Mesothelial cell of epicardium (in vitro differentiated cells): ENCODE results near the gene FXN. TPM values are rescaled to one million over a fixed set of nuclear protein-coding genes. Genes with fewer than 3 reads are reported as not detected.

ENCODE experiments used
- DNase-seq, 2 experiments: peaks; one replicate each; pipeline ENCODE4 v3.0.0; 2021; ENCODE audit warnings: low spot score in 2 of 2; ENCODE audit not compliant: unreplicated experiment in 2 of 2
- H3K27ac Mint-ChIP-seq: 2 replicates; pipeline ENCODE4 v1.8.0; 2021; ENCODE audit warnings: mixed read lengths
- H3K27me3 Mint-ChIP-seq: 2 replicates; pipeline ENCODE4 v1.8.0; 2021; ENCODE audit warnings: low read depth, mixed read lengths
- H3K36me3 Mint-ChIP-seq: 2 replicates; pipeline ENCODE4 v1.8.0; 2021; ENCODE audit warnings: mixed read lengths
- H3K4me1 Mint-ChIP-seq: 2 replicates; pipeline ENCODE4 v1.8.0; 2021; ENCODE audit warnings: mixed read lengths
- H3K4me3 Mint-ChIP-seq: 2 replicates; pipeline ENCODE4 v1.8.0; 2021; ENCODE audit warnings: mild to moderate bottlenecking, moderate library complexity, mixed read lengths
- H3K9me3 Mint-ChIP-seq: 2 replicates; pipeline ENCODE4 v1.8.0; 2021; ENCODE audit warnings: mixed read lengths
- CTCF ChIP-seq: fragments of 200-600 bp; sonication (generic); IDR thresholded peaks from one replicate; pipeline ENCODE4 v1.5.0; 2021; ENCODE audit warnings: antibody characterized with exemption; ENCODE audit not compliant: unreplicated experiment
- total RNA-seq: library from RNA; stranded (reverse); gene quantifications from 3 replicates; pipeline ENCODE4 v1.2.1, GENCODE V29; 2021

Gene FXN
- total RNA-seq, 1 donor from 2014 or later: 20.8 TPM

GRCh38 chr9:69132361-69132760, 96.8 kb downstream of the FXN start:
- no peaks in the 10 kb centered on the region for H3K9me3 Mint-ChIP-seq
- TF ChIP-seq CTCF: no peak
- peaks cover 35% of the 10 kb centered on the region for H3K4me1 Mint-ChIP-seq
- H3K27ac Mint-ChIP-seq: peak overlapping the region; percentile 86
- H3K4me3 Mint-ChIP-seq: no peak overlapping the region
- H3K27me3 Mint-ChIP-seq: no peaks in the 10 kb centered on the region
- H3K36me3 Mint-ChIP-seq: peaks cover 6% of the 10 kb centered on the region
- no peak for DNase-seq

- peaks cover 14% of the 10 kb centered on the region for H3K36me3 Mint-ChIP-seq
- no peaks in the 10 kb centered on the region for H3K9me3 Mint-ChIP-seq
- H3K27ac Mint-ChIP-seq: no peak overlapping the region
- no peak for TF ChIP-seq CTCF
- no peaks in the 10 kb centered on the region for H3K27me3 Mint-ChIP-seq
- peak in 1 of 2 experiments; percentile 16 for DNase-seq
- peaks cover 27% of the 10 kb centered on the region for H3K4me1 Mint-ChIP-seq
- H3K4me3 Mint-ChIP-seq: no peak overlapping the region
Measured at GRCh38 chr9:69134412-69134811, 98.9 kb downstream of the FXN start.

- Mint-ChIP-seq H3K4me1 (peaks cover 14% of the 10 kb centered on the region), H3K27ac (no peak overlapping the region)
- DNase-seq: no peak
Measured at GRCh38 chr9:69136185-69136584, 100.6 kb downstream of the FXN start.

GRCh38 chr9:69136779-69137178, 101.2 kb downstream of the FXN start:
- Mint-ChIP-seq H3K27ac (no peak overlapping the region), H3K4me1 (peaks cover 8% of the 10 kb centered on the region), H3K27me3 (no peaks in the 10 kb centered on the region), H3K9me3 (no peaks in the 10 kb centered on the region), H3K36me3 (peaks cover 14% of the 10 kb centered on the region), H3K4me3 (no peak overlapping the region)
- no peak for TF ChIP-seq CTCF
- peak in 1 of 2 experiments; percentile 16 for DNase-seq

More at GRCh38 chr9:69136185-69136584, 100.6 kb downstream of the FXN start:
- H3K36me3 Mint-ChIP-seq: peaks cover 14% of the 10 kb centered on the region
- H3K4me3 Mint-ChIP-seq: no peak overlapping the region
- no peak for TF ChIP-seq CTCF
- no peaks in the 10 kb centered on the region for H3K27me3 Mint-ChIP-seq
- no peaks in the 10 kb centered on the region for H3K9me3 Mint-ChIP-seq

GRCh38 chr9:69137311-69137710, 101.8 kb downstream of the FXN start:
- H3K4me3 Mint-ChIP-seq: no peak overlapping the region

More at GRCh38 chr9:69137311-69137710, 101.8 kb downstream of the FXN start:
- Mint-ChIP-seq H3K9me3 (no peaks in the 10 kb centered on the region), H3K27me3 (no peaks in the 10 kb centered on the region), H3K27ac (peak overlapping the region; percentile 34), H3K4me1 (peaks cover 8% of the 10 kb centered on the region), H3K36me3 (peaks cover 14% of the 10 kb centered on the region)
- no peak for TF ChIP-seq CTCF
- peak in 1 of 2 experiments; percentile 16 for DNase-seq
